Cardiac muscle cell (in vitro differentiated cells and primary cell): ENCODE data around the gene PEAR1. TPM values are rescaled to one million over a fixed set of nuclear protein-coding genes. Genes with fewer than 3 reads are reported as not detected.

Source experiments
- DNase-seq, 2 donors: peaks; one replicate each; pipeline versions ENCODE4 v3.0.0 to v3.0.0-alpha.2; 2010 to 2017; ENCODE audit warnings: low read depth in 1 of 2, low spot score in 1 of 2
- H3K27ac ChIP-seq: fragments of 200-600 bp; sonication (generic); 2 replicates; pipeline ENCODE4 v1.5.1; 2016
- H3K27me3 ChIP-seq: fragments of 200-600 bp; sonication (generic); 2 replicates; pipeline ENCODE4 v1.6.0; 2016; ENCODE audit warnings: control low read depth
- H3K36me3 ChIP-seq: fragments of 200-600 bp; sonication (generic); 2 replicates; pipeline ENCODE4 v1.5.1; 2016; ENCODE audit warnings: control low read depth
- H3K4me1 ChIP-seq: fragments of 200-600 bp; sonication (generic); 2 replicates; pipeline ENCODE4 v1.8.1; 2017; ENCODE audit warnings: low read depth, mild to moderate bottlenecking, mixed run types
- H3K4me3 ChIP-seq: fragments of 200-600 bp; sonication (generic); 2 replicates; pipeline ENCODE4 v1.5.1; 2016; ENCODE audit warnings: mild to moderate bottlenecking
- H3K9me3 ChIP-seq: fragments of 200-600 bp; sonication (generic); 2 replicates; pipeline ENCODE4 v1.5.1; 2017; ENCODE audit warnings: low read depth, mild to moderate bottlenecking, control low read depth
- polyA plus RNA-seq: library from polyadenylated mRNA; unstranded; fragments of >200 nt; fragmentation: Nextera tagmentation; extraction: Ambion mirVana; gene quantifications from 2 replicates; pipeline ENCODE4 v1.2.1, GENCODE V29; 2016
- total RNA-seq: library from RNA; depleted of rRNA; stranded (reverse); fragments of >200 nt; gene quantifications from 2 replicates; pipeline ENCODE4 v1.2.3, GENCODE V29; 2016
- TF ChIP-seq, protein P1 (sequence below): IDR thresholded peaks from 2 replicates; pipeline ENCODE4 v1.5.1; 2012; ENCODE audit warnings: low read depth, mild to moderate bottlenecking, low read length

PEAR1 gene
- total and polyA plus RNA-seq, 2 experiments from 2014 or later: 0.57 to 1.1 TPM

DNA sequence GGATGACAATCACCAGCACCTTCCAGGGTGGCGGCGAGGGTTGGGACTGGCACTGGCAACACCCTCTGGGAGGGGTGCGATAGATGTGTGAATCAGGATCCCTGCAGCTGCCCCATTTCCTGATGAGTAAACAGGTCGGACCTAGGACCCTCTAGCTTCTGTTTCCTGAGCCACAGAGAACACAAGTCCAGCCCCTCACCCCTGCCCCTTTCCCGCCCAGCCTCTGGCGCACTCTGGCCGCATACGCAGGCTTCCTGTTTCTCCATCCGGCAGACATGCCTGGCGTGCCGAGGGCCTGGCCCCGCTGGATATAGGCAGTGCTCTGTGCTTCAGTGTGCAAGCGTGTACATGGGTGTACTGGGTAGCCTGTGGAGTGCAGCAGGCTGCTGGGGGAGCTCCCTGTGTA, 4.6 kb downstream of the PEAR1 start:
- H3K4me1 ChIP-seq: no peaks in the 10 kb centered on the region
- no peaks in the 10 kb centered on the region for H3K9me3 ChIP-seq
- no peaks in the 10 kb centered on the region for H3K36me3 ChIP-seq
- no peak overlapping the region for H3K4me3 ChIP-seq
- H3K27ac ChIP-seq: no peak overlapping the region
- peak in 1 of 2 donors; percentile 83 for DNase-seq
- peaks cover 6% of the 10 kb centered on the region for H3K27me3 ChIP-seq
- TF ChIP-seq, protein P1, sequence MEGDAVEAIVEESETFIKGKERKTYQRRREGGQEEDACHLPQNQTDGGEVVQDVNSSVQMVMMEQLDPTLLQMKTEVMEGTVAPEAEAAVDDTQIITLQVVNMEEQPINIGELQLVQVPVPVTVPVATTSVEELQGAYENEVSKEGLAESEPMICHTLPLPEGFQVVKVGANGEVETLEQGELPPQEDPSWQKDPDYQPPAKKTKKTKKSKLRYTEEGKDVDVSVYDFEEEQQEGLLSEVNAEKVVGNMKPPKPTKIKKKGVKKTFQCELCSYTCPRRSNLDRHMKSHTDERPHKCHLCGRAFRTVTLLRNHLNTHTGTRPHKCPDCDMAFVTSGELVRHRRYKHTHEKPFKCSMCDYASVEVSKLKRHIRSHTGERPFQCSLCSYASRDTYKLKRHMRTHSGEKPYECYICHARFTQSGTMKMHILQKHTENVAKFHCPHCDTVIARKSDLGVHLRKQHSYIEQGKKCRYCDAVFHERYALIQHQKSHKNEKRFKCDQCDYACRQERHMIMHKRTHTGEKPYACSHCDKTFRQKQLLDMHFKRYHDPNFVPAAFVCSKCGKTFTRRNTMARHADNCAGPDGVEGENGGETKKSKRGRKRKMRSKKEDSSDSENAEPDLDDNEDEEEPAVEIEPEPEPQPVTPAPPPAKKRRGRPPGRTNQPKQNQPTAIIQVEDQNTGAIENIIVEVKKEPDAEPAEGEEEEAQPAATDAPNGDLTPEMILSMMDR: no peak

DNA sequence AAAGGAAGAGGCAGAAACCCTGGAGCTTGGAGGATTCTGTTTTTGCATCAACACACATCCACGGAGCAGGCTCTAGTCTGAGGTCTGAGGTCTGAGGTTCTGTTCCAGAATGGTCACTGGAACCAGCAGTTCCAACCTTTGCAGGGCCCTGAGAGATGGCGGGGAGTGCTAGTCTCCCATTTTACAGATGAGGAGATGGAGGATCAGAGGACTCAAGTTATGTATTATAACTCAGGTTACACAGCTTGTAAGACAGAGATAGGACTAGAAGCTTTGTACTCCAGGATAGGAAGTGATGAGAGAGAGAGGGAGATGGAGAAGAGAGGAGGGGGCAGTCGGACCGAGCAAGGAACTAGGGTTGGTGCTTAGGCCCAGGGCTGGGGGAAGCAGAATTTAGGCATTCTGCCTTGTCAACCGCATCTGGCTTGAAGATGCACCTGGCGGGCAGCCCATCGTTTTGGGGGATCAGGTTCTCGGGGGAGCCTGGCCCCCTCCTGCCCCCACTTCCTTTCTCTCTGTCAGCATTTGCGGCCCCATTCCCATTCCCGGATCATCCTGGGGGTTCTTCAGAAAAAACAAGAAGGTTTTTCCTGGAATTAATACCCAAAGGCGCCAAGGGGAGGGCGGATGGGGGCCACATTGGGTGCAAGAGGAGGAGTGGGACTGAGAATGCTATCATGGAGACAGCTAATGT, 5.6 kb downstream of the PEAR1 start:
- H3K9me3 ChIP-seq: no peaks in the 10 kb centered on the region
- H3K36me3 ChIP-seq: no peaks in the 10 kb centered on the region
- no peaks in the 10 kb centered on the region for H3K27me3 ChIP-seq
- no peak overlapping the region for H3K4me3 ChIP-seq
- TF ChIP-seq, protein P1: no peak
- DNase-seq: no peak
- H3K27ac ChIP-seq: no peak overlapping the region
- no peaks in the 10 kb centered on the region for H3K4me1 ChIP-seq

DNA sequence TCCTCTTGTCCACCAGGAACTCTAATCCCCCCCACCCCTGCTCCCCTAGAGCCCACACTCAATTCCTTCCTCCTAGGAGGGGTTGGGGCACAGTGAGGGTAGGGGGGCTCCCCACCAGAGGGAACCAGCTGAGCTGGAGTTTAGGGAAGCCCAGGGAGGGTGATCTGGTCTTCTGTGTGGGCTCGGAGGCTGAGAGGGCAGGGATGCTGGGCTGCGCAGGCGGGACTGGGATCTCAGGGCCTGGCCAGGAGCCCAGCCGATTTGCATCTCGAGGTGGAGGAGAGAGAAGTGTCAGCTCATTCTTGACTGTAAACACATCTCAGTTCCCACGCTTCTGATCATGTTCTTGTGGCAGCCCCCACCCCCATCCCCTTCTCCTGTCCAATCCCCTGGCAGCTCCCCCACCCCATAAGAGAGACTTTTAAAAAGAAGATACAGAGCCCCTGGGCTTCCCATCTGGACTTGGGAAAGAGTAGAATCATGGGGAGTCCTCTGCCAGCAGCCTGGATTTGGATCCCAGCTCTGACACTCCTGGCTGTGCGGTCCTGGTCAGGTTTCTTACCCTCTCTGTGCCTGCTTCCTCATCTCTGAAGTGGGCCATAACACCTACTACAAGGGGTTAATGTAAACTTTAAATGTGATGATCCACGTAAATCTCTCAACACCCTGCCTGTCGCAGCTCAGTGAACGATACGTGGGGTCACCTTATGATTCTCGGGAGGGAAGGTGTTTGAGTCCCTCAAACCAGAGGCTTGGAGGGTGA, 6.6 kb downstream of the PEAR1 start:
- TF ChIP-seq, protein P1: no peak
- DNase-seq: peak in 1 of 2 donors; percentile 67
- Histone ChIP-seq H3K4me1 (no peaks in the 10 kb centered on the region), H3K9me3 (no peaks in the 10 kb centered on the region), H3K27ac (no peak overlapping the region), H3K27me3 (no peaks in the 10 kb centered on the region), H3K36me3 (no peaks in the 10 kb centered on the region), H3K4me3 (no peak overlapping the region)

DNA sequence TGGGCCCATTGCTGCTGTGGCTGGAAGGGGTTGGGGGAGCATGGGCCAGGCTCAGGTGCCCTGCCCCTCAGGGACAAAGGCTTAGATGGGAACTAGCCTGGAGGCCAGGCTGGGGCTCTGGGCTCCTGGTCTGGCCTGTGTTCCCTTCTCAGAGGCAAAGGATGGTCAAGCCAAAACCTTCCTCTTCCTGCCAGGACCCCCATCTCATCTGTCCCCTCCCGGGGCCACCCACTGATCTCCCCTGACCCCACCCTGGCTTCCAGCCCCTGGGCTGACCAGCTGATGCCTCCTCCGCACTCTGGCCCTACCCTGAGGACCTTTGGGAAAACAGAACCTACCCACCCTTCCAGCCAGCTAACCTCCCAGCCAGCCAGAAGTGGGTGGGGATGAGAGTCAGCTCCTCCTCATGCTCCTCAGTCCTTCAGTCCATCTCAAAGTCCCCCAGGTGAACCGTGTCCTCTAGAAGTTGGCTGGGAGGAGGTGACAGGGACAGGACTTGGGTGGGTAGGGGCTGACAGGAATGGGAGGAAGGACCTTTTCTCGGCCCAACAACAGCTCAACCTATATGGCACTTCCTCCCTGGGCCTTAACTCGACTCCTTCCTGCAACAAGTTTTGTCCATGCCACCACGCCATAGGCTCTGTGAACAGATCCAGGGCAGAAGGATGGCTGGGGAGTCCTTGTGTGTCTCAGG, 7.5 kb downstream of the PEAR1 start:
- no peak overlapping the region for H3K4me3 ChIP-seq
- H3K27ac ChIP-seq: no peak overlapping the region
- no peak for DNase-seq
- H3K36me3 ChIP-seq: no peaks in the 10 kb centered on the region
- H3K9me3 ChIP-seq: no peaks in the 10 kb centered on the region
- no peaks in the 10 kb centered on the region for H3K4me1 ChIP-seq
- H3K27me3 ChIP-seq: no peaks in the 10 kb centered on the region
- TF ChIP-seq, protein P1: no peak

DNA sequence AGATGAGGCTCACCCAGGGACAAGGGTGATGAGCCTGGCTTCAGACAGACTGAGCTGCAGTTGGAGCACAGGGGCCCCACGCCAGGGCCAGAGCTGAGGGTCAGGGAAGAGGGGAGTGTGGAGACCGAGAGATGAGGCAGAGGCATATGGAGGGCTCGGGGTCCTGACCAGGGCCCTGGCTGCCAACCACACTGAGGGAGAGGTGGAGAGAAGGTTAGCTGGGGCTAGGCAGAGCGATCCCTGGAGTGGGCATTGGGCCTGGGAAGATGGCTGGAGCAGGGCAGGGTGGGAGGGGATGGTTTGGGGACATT, 8.0 kb downstream of the PEAR1 start:
- no peak for DNase-seq
- no peaks in the 10 kb centered on the region for H3K4me1 ChIP-seq
- H3K4me3 ChIP-seq: no peak overlapping the region
- H3K9me3 ChIP-seq: no peaks in the 10 kb centered on the region
- no peaks in the 10 kb centered on the region for H3K36me3 ChIP-seq
- TF ChIP-seq, protein P1: no peak
- H3K27me3 ChIP-seq: no peaks in the 10 kb centered on the region
- no peak overlapping the region for H3K27ac ChIP-seq
